NCI-H1436 (cell line): ENCODE results near the gene HECW1.
"Not testable (repeated sequence)": the region's sequence is repeated elsewhere in the genome, so short reads cannot be mapped to it uniquely, and the experiment has no call there.

Source experiments
- DNase-seq: peaks from one replicate; lab custom pipeline; 2025; lab: John Stamatoyannopoulos, UW

HECW1 gene

DNA sequence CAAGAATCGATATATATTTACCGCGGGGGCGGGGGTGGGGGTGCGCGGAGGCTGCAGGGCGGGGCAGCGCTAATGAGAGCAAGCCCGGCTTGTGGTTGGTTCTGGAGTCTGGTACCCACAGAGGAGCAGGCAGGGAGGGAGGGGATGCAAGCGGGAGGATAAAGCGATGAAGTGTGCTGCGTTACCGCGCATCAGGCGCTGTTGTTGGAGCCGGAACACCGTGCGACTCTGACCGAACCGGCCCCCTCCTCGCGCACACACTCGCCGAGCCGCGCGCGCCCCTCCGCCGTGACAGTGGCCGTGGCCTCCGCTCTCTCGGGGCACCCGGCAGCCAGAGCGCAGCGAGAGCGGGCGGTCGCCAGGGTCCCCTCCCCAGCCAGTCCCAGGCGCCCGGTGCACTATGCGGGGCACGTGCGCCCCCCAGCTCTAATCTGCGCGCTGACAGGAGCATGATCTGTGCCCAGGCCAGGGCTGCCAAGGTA is at the start of gene HECW1:
Gene HECW1 (plus strand): TSS at position 189 of the 482 bp plus-strand sequence. CDS start 131,259 bp downstream, outside the sequence.
- no peak for DNase-seq

GRCh38 chr7:43071604-43072003 is 40.8 kb upstream of the HECW1 start:
- DNase-seq = no peak

DNA sequence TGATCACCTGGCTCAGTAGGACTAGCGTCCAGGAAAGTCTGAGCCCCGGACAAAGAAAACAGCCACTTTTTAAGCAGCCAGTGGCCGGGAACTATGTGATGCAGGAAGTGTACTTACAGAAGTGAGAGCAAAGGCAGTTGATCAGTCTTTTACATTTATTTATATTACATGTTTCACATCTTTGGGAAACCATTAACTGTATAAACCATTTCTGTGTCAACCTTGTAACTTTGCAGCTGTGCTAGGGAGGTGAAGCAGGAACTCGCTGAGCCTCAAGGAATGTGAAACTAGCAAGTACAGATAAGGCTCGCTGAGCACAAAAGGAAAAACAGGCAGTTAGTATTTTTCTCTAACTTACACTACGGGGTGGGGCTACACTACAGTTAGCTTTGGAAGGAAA is 39.9 kb upstream of the HECW1 start:
- no peak for DNase-seq

- not testable (repeated sequence) for DNase-seq
Observed at GRCh38 chr7:43073811-43074210, 38.6 kb upstream of the HECW1 start.

- DNase-seq = no peak
Observed at GRCh38 chr7:43076189-43076605, 36.2 kb upstream of the HECW1 start.

DNA sequence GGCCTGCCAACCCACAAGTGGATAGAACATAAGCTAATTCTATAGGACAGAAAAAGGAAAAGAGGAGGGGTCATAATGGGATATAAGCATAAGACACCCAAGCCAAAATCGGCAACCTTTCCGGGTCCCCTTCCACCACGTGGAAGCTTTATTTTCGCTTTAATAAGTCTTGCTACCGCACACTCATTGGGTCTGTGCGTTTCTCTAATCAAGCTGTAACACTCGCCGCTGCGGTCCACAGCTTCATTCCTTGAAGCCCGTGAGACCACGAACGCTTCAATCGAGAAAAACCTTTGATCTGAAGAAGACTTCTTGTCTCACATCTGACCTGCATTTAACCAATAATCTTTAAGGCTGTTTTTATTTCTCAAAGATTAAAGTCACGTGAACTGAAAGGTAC is 35.8 kb upstream of the HECW1 start:
- no peak for DNase-seq

GRCh38 chr7:43077285-43077684 is 35.2 kb upstream of the HECW1 start:
- no peak for DNase-seq

GRCh38 chr7:43077732-43078391 is 34.6 kb upstream of the HECW1 start:
- no peak for DNase-seq

DNA sequence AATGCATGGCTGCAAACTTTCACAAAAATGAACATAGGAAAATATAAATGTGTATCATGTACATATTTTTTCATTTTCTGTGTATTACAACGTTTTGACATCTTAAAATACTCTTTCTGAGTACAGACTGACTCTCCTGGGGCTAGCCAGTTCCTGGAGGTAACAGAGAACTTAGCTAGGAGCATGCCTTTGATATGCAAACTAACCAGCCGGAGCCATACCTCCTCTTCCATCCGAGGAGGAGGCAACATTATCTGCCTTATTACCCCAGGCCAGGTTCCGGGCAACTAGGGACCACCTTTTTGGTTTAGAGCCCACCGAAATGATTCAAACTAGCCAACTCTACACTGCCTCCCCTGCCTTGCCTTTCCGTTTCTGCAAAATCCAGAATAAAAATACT is 33.7 kb upstream of the HECW1 start:
- no peak for DNase-seq

- DNase-seq = no peak
Observed at GRCh38 chr7:43081603-43082002, 30.8 kb upstream of the HECW1 start.

GRCh38 chr7:43083106-43083505 is 29.3 kb upstream of the HECW1 start:
- no peak for DNase-seq

GRCh38 chr7:43085017-43085416 is 27.4 kb upstream of the HECW1 start:
- DNase-seq = no peak

- DNase-seq = no peak
Observed at GRCh38 chr7:43085992-43086391, 26.5 kb upstream of the HECW1 start.

GRCh38 chr7:43092819-43093218 is 19.6 kb upstream of the HECW1 start:
- no peak for DNase-seq

DNA sequence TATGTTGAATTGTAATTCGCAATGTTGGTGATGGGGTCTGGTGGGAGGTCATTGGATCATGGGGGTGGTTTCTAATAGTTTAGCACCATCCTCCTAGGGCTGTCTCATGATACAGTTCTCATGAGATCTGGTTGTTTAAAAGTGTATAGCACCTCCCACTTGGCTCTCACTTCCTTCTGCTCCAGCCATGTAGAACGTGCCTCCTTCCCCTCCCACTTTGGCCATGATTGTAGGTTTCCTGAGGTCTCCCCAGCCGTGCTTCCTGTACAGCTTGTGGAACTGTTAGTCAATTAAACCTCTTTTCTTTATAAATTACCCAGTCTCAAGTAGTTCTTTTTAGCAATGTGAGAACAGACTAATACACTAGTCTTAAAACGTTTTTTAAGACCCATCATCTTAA is 15.6 kb upstream of the HECW1 start:
- no peak for DNase-seq

- DNase-seq = no peak
Observed at GRCh38 chr7:43099750-43100149, 12.7 kb upstream of the HECW1 start.

DNA sequence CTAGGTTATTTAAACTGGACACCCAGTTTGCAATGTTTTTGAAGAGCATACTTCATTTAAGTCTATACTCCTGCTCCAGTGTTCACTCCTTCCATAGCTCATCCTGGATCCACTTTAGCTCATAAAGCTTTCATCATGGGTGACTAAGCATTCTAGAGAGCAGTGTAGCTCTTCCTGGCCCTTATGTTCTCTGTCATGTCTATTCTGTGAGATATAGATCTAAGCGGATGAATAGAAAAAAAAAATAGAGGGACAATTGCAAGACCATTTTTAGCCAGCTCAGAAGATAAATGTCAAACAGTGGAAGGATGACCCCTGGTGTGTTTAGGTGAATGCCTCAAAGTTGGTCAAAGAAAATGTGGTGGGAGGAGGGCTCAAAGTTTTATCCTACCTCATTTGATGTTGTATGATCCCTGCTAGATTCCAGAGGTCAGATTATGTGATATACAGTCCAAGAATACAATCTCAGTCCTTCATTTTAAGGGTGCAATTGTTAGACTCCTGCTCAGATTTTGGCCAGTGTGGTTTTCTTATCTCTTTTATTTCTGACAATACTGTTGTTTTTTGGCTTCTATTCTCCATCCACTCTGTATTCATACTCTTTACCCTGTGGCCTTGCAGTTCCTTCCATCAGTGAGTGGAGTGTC is 7.5 kb upstream of the HECW1 start:
- DNase-seq = no peak

DNA sequence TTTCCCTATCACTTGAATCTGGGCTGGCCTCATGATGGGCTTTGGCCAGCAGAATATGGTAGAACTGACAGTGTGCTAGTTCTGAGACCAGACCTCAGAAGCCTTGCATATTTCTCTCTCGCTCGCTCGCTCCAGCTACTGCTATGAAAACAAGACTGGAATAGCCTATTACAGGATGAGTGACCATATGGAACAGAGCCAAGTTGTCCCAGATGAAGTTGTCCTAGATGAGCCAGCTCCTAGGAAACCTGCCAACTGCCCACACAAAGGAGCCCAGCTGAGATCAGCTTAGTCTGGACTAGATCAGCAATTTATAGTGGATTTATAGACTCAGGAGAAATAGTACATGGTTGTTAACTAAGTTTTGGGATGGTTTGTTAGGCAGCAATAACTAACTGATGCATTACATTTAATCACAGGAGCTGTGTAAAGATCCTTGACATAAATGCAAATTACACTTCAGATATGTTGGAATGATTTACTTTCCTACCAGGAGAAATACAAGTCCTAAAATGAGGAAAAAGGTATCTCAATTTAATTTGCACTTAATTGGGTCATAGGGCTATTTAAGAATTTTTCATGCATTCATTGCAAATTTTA is 6.8 kb upstream of the HECW1 start:
- DNase-seq = no peak

- no peak for DNase-seq
Observed at GRCh38 chr7:43108255-43109011, 4.0 kb upstream of the HECW1 start.

DNA sequence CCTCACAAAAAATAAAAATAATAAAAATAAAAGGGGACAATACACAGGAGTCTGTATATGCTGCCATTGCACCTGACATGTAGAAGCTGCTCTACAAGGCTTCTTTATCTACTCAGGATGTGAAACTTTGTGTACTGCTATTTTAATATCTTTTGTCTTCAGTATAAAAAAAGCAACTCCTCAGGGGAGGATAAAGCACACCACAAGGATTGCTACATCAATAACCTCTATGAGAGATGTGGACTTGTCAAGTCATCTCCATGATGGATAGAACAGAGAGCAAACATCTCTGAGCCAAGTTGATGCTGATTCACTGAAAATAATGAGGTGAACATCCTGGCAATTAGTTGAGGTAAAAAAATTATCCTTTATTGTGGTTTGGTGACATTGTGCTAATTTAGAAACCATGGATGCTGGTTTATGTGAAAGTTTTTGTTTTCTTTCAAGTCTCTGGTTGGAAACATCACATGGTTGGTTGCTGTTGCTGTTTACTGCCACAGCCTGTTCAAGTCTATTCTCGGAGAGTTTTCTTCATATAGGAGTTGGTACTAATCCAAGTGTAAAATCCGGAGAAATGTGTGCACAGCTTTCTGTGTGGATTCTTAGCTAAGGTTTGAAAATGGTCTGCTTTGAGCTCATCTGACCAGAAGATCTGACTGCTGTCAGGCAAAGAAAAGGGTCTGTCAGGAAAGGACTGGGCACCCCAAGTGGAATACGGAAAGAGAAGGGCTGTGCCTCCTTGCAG is 1.5 kb upstream of the HECW1 start:
- DNase-seq = no peak

DNA sequence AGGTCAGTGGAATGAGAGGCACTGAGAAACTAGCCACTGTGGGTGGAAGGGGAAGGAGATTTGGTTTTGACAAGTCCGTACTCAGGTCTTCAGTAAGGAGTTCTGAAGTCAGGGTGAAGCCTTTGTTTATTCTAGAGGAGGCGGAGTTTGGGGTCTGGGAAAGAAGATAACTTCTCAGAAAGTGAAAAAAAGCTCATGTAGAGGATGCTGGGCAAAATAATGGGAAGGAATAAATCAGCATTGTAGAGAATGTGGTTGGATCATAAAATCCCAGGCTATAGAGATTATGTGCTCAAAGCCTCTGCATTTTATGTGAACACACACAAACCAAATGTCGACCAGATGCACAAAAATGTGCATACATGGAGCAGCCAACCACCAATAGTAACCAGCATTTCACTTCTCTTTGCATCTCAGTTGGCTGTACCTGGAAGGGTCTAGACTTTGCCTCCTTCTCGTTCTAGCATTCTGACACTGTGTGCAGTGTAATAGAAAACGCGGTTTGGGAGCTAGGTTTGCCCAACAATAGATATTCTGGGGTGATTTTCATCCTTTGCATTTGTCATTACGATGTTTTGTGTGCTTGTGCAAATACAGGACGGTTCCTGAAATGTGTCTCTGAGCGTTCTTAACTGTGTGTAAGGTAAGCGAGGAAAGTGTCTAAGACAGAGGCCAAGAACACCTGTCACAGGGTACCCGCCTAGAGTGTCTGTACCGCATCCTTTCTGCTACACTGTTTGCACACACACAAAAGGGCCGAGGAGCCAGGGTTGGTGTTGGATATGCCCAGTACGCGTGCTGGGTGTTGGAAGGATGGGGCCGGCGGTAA is 603 bp upstream of the HECW1 start:
- no peak for DNase-seq
